NCI-H2171 treated with DMSO at 0.1 percent for 48 hours (cell line): ENCODE measurements around the gene VAV2.
"Not testable (repeated sequence)": the region's sequence is repeated elsewhere in the genome, so short reads cannot be mapped to it uniquely, and the experiment has no call there.

Source experiments
- DNase-seq: peaks from one replicate; lab custom pipeline; 2025; lab: John Stamatoyannopoulos, UW

Gene VAV2

DNA sequence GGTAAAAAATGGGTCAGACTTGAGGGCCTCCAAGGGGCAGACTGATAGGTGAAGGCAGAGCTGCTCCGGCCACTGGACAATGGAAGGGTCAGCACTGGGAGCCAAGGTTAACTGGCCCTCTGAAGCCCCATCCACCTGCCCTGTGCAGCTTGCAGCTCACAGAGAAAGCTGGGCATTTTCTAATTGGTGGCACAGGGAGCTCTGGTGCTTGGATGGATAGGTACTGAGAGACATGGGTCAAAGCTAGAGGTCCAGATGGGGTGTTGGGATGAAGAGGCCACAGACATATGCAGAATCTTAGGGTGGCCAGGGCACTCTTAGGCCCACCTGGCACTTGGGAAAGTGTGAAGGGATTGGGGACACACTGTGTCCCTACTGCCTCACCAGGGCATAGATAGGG is 224.5 kb downstream of the VAV2 start:
- no peak for DNase-seq

DNA sequence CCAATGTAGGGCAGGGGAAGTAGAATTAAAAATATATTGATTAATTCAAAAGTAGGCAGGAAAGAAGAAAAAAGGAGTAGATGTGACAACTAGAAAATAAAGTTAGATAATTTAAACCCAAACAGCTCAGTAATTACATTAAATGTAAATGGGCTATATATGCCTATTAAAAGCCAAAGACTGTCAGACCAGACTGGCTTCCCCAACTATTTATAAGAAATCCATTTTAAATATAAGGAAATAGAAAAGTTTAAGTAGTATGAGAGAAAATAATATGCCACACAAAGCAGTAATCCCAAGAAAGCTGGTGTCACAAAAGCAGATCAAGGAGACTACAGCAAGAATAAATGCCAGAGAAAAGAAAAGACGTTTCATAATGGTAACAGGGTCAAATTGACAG is 225.1 kb downstream of the VAV2 start:
- no peak for DNase-seq

DNA sequence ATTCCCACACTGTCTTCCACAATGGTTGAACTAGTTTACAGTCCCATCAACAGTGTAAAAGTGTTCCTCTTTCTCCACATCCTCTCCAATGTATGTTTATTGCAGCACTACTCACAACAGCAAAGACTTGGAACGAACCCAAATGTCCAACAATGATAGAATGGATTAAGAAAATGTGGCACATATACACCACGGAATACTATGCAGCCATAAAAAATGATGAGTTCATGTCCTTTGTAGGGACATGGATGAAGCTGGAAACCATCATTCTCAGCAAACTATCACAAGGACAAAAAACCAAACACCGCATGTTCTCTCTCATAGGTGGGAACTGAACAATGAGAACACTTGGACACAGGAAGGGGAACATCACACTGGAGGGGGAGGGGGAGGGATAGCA is 225.9 kb downstream of the VAV2 start:
- not testable (repeated sequence) for DNase-seq

DNA sequence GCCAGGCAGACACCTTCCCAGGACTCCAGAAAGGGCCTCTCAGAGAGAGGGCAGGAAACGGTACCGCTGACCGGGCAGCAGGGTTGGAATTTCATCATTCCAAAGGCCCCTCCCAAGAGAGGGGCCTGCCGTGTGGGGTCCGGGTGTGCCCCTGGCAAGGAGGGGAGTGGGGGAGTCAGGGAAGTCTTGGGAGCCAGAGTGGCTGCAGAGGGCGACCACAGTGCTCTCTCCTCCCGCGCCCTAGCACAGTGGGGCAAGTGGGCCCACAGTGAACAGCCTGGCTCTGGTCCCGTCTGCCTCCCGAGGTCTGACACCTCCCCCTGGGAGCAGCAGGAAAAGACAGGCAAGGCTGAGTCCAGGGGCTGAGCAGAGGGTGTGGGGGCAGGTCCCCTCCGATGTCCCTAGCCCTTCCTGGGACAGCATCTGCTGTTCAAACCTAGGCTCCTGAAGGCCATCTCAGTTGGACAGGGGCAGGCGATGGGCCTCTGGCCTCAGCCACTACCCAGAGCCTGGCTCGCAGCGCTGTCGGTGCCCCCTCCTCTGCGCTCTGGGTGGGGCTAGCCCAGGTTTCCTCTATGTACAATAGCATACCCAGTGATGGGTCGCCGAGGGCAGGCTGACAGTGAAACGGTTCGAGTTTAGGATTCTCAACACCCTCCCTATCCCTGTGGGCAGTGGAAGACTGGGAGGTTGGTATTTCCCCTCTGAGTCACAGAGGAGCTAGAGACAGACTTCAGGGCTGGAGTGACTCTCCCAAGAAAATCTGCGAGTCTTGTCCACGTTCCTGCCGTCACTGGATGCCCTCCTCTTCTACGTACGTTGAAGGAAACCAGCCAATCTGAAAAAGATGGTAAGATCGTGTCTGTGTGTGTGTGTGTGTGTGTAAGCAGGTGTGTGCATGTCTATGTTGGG is 228.6 kb downstream of the VAV2 start:
- no peak for DNase-seq

- no peak for DNase-seq
Observed at GRCh38 chr9:133762488-133763271, 229.4 kb downstream of the VAV2 start.

DNA sequence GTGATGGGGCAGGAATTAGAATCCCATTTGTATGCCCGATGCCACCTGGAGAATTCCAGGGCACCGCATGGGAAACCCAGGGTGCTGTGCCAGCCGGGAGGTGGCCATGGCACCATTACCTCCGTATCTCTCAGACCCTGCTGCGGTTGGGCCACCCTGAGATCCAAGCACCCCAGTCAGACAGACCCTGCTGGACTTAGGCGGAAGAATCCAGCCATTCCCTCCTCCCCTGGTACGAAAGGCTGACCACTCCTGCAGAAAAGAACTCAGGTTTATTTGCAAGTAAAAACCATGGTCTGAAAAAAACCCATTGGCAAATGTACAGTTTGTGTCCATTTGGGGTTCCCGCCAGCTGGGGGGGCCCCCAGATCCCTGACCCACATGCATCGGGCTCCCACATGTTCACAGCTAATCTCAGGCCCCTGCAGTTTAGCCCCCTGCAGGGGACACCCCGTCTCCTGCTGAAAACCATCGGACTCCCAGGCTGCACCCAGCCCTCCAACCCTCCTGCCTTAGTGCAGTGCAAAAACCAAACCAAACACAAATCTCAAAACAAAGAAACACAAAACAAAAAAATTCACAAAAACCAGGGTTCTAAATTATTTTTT is 230.4 kb downstream of the VAV2 start:
- no peak for DNase-seq

GRCh38 chr9:133760713-133761290 is 231.3 kb downstream of the VAV2 start:
- DNase-seq, result no peak

GRCh38 chr9:133759946-133760345 is 232.2 kb downstream of the VAV2 start:
- DNase-seq, result no peak

GRCh38 chr9:133759146-133759900 is 232.8 kb downstream of the VAV2 start:
- no peak for DNase-seq

DNA sequence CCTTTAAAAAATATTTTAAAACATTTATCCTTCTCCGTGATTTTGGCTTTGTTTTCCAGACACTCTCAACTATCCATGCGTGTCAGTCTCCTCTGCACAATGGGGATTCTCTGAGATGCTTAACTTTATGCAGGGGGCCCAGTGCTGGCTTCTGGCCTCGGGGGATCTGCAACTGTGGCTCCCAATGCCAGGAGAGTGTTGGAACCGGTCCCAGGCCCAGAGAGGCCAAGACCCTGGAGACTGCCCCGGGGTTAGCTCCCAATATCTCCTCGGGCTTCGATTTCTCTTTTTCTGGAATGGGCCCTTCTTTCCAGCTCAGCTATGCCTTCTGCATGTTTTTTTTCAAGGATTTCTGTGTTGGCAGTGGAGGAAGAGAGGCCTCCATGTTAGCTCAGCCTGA is 233.9 kb downstream of the VAV2 start:
- DNase-seq, result no peak

GRCh38 chr9:133754688-133755227 is 237.4 kb downstream of the VAV2 start:
- DNase-seq, result no peak

DNA sequence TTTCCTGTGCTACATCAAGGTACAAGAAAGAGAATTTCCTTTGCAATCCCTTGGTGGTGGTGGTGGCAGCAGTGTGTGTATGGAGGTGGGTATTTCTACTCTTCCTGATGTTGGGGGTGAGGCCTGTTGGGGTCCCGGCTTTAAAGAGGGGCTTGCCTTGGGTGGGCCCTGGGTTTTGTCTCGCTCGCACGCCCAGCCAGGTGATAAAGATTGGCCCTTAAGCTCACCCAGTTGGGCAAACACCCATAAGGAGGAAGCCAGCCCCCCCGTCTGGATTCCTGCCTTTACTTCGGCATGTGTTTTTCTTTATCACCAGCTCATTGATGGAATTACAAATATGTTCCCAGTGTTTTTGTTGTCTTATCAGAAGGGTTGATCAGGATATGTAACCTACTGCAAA is 237.9 kb downstream of the VAV2 start:
- DNase-seq, result no peak

GRCh38 chr9:133752739-133753446 is 239.2 kb downstream of the VAV2 start:
- DNase-seq, result no peak

GRCh38 chr9:133750982-133751649 is 241.0 kb downstream of the VAV2 start:
- DNase-seq, result no peak

DNA sequence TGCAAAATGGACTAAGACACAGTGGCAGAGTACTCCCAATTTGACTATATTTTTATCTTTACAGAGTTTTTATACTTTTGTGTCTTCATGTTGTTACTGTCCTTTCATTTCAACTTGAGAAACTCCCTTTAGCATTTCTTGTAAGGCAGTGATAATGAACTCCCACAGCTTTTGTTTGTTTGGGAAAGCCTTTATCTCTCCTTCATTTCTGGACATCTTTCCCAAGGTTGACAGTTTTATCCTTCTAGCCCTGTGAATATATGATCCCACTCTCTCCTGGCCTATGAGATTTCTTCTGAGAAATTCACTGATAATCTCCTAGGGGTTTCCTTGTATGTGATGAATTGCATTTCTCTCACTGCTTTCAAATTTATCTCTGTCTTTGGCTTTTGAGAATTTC is 244.8 kb downstream of the VAV2 start:
- no peak for DNase-seq

DNA sequence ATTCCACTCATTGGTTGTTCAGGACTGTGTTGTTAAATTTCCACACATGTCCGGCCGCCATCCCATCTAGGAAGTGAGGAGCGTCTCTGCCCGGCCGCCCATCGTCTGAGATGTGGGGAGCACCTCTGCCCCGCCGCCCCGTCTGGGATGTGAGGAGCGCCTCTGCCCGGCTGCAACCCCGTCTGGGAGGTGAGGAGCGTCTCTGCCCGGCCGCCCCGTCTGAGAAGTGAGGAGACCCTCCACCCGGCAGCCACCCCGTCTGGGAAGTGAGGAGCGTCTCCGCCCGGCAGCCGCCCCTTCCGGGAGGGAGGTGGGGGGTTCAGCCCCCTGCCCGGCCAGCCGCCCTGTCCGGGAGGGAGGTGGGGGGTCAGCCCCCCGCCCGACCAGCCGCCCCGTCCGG is 247.6 kb downstream of the VAV2 start:
- DNase-seq, result not testable (repeated sequence)

- DNase-seq, result peak; percentile 87
Observed at GRCh38 chr9:133742849-133743444, 249.2 kb downstream of the VAV2 start.

DNA sequence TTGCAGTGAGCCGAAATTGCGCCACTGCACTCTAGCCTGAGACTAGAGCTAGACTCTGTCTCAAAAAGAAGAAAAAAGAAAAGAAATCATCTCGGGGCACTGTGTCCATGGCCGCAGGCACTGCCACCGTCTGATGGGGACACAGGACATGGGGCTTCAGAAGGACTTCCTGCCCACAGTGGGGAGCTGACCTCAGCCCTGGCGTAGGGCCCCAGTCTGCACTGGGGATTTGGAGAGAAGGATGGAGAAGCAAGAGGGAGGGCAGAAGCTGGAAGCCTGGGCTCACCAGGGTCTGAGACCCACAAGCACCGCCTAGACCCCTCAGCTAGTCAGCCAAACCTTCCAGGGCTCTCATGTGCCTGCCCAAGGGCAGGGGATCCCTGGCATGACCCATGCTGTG is 249.9 kb downstream of the VAV2 start:
- no peak for DNase-seq

- no peak for DNase-seq
Observed at GRCh38 chr9:133741716-133742115, 250.4 kb downstream of the VAV2 start.

GRCh38 chr9:133740911-133741310 is 251.2 kb downstream of the VAV2 start:
- DNase-seq, result no peak
